GM21515 (cell line): ENCODE data around the gene SLC22A1.

Source experiments
- ATAC-seq: cut with Tn5 transposase; IDR thresholded peaks from one replicate; pipeline ENCODE4 v1.9.1; 2021; ENCODE audit not compliant: unreplicated experiment

Gene SLC22A1

GRCh38 chr6:160167604-160168399 lies 46.2 kb downstream of the SLC22A1 start:
- no peak for ATAC-seq

- ATAC-seq: no peak
Observed at GRCh38 chr6:160170018-160170680, 48.5 kb downstream of the SLC22A1 start.

GRCh38 chr6:160172704-160173103 lies 51.1 kb downstream of the SLC22A1 start:
- no peak for ATAC-seq

DNA sequence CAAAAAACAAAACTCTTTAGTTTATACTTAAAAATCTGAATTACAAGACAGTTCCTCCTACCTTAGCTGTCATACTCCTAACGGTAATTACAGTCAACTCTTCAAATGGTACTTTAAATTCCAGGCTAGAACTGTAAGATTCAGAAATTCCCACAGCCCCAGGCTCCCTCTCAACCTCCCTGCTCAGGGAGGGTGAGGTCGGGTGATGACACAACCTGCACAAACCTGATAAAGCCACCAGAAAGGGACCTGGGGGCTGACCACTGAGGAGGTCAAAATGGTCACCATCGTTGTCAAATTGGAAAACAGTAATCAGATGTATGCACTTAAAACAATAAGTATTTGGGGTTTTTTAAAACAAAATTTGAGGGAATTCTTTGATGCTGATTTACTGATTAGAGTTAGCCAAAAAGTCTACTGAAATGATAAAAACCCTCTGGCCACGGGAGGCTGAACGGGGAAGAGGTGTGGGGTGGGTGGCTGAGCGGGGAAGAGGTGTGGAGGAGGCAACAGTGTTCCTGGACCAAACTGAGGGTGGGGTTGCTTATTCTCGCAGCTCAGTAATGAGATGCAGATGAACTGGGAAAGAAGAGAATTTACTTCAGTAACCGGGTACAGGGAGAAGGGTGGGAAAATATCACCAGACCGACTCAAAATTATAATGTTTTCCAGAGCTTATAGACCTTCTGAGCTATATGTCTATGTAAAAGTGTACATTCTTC lies 52.4 kb downstream of the SLC22A1 start:
- ATAC-seq: no peak

DNA sequence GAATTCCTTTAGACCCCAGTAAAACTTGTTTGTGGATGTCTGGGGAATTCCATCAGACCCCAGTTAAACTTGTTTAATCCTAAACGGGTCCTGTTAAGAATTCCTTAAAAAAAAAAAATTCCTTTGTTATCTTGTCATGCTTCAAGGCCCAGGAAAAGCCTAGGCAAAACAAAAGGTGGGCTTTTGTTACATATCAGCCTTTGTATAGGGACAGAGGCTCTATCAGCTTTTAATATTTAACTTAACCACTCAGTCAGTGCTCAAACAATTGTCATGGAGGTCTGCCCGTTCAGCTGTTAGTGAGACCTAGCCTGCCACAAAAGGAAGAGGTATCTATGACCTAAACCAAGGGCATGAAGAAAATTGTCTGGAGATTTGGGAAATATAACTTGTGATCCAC lies 53.1 kb downstream of the SLC22A1 start:
- ATAC-seq: no peak

- ATAC-seq: no peak
Observed at GRCh38 chr6:160177220-160177619, 55.6 kb downstream of the SLC22A1 start.

- no peak for ATAC-seq
Observed at GRCh38 chr6:160178271-160178670, 56.7 kb downstream of the SLC22A1 start.

DNA sequence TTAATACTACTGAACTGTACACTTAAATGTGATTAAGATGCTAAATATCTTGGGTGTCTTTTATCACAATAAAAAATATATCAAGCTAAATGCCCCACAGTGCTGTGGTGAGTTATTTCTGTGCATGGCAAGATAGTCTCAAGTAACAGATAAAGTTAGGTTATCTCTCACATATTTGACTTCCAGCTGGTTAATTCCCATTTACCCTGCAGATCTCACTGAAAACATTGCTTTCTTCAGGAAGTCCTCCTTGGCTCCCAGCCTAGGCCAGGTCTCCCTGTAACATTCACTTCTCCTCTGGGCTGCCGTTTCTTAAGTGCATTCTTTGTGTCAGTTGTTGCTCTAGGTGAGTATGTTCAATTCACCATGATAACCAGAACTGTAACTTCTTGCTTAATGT lies 59.1 kb downstream of the SLC22A1 start:
- no peak for ATAC-seq

GRCh38 chr6:160188773-160189172 lies 67.2 kb downstream of the SLC22A1 start:
- ATAC-seq: no peak

DNA sequence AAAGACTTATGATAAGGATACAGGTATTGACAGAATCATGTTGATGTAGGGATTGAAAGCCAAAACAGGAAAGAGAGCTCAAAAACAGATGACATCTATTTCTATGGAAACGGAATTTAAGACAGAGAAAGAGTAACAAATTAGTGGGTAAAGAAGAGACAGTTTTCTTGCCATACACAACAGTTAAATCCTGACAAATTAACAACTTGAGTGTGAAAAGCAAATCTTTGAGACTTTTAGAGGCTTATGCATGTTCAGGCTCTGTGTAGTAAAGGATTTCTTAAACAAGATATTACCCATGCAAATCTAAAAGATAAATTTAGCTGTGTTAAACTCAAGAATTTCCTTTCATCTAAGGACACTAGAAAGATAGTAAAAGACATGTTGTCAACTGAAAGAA lies 68.5 kb downstream of the SLC22A1 start:
- no peak for ATAC-seq

GRCh38 chr6:160190973-160191372 lies 69.4 kb downstream of the SLC22A1 start:
- ATAC-seq: no peak

- no peak for ATAC-seq
Observed at GRCh38 chr6:160192840-160193239, 71.2 kb downstream of the SLC22A1 start.

- no peak for ATAC-seq
Observed at GRCh38 chr6:160194808-160195207, 73.2 kb downstream of the SLC22A1 start.

DNA sequence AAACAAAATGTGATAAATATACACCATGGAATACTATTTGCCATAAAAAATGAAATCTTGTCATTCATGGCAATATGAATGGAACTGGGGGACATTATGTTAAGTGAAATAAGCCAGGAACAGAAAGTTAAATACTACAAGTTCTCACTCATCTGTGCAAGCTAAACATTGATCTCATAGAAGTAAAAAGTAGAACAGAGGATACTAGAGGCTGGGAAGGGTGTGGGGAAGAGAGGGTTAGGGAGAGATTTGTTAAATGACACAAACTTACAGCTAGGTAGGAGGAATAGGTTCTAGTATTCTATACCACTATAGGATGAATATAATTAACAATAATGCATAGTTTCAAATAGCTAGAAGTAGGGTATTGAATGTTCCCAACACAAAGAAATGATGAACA lies 76.0 kb downstream of the SLC22A1 start:
- no peak for ATAC-seq

DNA sequence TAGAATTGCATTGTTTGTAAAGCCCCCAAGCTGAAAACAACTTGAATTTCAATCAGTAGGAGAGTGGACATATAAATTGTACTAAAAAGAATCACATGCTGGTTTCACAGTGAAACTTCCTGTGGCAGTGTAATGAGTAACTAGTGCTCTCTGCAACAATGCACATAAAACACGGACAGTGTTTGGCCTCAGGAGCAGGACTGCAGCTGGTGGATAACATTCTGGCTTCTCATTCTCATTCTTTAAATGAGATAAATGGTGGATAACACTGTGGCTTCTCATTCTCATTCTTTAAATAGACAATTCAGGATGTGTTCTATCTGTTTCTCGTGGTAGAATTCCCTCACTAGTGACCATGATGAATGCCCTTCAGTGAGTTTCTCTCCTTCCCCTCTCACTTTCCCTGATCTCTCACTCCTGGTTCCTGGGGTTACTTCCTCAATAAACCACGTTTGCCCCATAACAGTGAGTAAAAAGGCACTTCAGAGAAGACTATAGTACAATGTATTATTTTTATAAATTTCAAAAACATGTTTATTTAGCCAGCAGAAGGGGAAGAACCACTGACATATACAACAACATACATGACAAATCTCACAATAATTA lies 77.1 kb downstream of the SLC22A1 start:
- ATAC-seq: peak; percentile 84

DNA sequence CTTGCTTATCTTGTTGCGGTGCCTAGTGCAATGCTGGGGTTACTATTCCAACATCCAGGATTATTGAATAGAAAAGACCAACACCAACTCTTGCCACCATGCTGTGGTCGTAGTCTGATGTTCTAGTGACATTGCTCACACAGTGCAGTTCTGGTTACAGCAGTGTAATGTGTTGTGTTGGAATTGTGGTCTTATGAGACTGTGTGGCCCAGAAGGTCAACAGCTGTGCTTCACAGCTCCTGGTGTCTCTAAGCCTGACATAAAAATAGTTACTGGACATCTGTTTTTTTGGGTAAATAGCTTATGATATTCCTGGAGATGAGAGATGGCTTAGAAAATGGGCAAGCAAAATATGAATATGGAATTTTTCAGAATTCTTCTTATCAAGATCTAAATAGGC lies 79.4 kb downstream of the SLC22A1 start:
- ATAC-seq: no peak

DNA sequence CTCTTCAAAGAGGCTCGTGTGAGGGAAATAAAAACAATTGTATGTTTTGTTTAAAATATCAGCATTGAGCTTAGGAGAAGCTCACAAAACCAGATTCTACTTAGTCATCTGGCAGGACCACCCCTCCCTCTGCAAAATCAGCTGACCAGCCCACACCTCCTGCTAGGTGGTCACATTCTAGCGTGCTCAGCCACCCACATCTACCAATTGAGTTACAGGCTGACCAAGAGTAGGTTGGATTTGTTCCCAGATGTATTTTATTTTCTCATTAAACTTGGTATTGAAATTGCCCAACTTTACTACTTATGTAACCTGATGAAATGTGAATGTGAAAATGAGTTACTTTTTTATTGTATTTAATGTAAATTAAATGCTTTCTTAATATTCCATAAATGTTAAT lies 80.8 kb downstream of the SLC22A1 start:
- ATAC-seq: no peak

- ATAC-seq: no peak
Observed at GRCh38 chr6:160203076-160203475, 81.5 kb downstream of the SLC22A1 start.

GRCh38 chr6:160203522-160203921 lies 81.9 kb downstream of the SLC22A1 start:
- ATAC-seq: no peak

- no peak for ATAC-seq
Observed at GRCh38 chr6:160203953-160204352, 82.3 kb downstream of the SLC22A1 start.

DNA sequence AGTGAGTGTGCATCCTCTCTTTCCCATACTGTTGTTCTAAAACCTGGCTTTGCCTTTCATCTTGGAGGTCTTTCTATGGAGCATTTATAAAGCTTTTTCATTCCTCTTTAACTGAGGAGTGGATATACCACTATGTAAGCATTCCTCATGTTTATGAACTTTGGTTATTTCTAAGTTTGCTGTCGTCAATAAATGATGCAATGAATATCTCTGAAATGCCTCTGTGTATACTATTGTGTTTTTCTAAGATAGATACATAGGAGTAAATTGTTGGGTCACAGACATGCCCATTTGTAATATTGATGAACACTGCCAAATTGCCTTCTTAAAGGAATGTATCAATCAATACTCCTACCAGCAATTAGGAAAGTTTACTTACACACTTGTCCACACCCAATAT lies 83.1 kb downstream of the SLC22A1 start:
- no peak for ATAC-seq

DNA sequence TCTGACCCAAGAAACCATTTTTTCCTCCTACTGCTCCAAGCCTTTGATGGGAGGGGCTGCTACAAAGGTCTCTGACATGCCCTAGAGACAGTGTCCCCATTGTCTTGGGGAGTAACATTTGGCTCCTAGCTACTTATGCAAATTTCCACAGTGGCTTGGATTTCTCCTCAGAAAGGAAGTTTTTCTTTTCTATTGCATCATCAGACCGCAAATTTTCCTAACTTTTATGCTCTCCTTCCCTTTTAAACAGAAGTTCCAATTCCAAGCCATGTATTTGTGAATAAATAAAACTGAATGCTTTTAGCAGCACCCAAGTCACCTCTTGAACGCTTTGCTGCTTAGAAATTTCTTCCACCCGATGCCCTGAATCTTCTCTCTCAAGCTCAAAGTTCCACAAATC lies 86.0 kb downstream of the SLC22A1 start:
- ATAC-seq: no peak
